ENCODE measurements around the gene OSER1.
"Not testable (repeated sequence)": the region's sequence is repeated elsewhere in the genome, so short reads cannot be mapped to it uniquely, and the experiment has no call there.

OSER1 gene

GRCh38 chr20:44199877-44200276 is 10.7 kb downstream of the OSER1 start:
- DNase-seq = no peak

DNA sequence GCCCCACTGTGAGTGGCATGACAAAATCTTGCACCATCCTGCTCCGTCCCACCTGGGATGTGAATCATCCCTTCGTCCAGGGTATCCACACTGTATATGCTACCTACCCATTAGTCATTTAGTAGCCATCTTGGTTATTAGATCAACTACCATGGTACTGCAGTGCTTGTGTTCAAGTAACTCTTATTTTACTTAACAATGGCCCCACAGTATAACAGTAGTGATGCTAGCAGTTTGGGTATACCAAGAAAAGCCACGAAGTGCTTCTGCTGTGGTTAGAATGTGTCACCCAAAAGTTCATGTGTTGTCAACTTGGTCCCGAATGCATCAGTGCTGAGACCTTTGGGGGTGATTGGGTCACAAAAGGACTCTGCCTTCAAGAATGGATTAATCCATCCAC is 11.7 kb downstream of the OSER1 start:
- no peak for DNase-seq

- DNase-seq = no peak
Measured at GRCh38 chr20:44196271-44196670, 14.3 kb downstream of the OSER1 start.

DNA sequence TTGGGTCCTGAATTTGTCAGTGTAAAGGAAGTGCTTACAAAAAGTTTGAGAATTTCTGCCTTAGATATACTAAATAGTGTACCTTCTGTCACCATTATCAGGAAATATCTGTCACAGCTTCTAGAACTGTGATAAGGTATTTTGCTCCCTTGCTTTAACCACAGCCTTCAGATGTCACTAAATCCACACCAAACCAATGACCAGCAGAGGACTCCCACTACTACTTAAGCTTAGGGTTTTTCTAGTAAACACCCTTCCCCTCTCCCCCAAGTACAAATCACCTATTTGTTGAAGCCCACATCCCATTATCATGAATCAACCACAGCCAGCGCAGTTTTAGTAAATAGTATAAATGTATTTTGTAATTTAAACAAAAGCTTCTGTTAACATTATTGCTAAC is 15.0 kb downstream of the OSER1 start:
- DNase-seq = no peak

GRCh38 chr20:44193801-44194200 is 16.8 kb downstream of the OSER1 start:
- no peak for DNase-seq

DNA sequence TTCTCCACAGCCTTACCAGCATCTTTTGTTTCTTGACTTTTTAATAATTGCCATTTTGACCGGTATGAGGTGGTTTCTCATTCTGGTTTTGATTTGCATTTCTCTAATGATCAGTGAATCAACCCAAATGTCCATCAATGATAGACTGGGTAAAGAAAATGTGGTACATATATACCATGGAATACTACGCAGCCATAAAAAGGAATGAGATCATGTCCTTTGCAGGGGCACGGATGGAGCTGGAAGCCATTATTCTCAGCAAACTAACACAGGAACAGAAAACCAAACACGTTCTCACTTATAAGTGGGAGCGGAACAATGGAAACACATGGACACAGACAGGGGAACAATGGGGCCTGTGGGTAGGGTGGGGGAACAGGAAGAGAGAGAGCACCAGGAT is 18.9 kb downstream of the OSER1 start:
- DNase-seq = not testable (repeated sequence)

GRCh38 chr20:44190197-44190852 is 20.2 kb downstream of the OSER1 start:
- peak; percentile 38 to 60 for DNase-seq

DNA sequence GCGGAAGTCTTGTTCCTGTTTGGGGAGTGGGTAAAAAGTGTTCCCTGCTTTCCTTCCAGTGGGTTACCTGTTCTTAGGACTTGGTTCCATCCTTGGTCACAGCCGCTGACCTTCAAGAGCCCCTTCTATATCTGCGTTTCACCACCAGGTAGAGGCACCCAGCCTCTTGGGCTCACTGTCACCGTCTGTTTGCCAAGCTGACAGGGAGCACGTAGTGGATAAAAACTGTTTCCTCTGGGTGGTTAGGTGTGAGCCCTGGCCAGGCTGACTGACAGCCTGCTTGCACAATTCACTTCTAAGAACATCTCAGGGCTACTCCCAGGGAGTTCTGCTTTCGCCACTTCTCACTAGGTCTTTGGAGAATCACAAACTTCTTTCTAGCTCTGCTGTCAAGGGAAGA is 21.8 kb downstream of the OSER1 start:
- DNase-seq = no peak

DNA sequence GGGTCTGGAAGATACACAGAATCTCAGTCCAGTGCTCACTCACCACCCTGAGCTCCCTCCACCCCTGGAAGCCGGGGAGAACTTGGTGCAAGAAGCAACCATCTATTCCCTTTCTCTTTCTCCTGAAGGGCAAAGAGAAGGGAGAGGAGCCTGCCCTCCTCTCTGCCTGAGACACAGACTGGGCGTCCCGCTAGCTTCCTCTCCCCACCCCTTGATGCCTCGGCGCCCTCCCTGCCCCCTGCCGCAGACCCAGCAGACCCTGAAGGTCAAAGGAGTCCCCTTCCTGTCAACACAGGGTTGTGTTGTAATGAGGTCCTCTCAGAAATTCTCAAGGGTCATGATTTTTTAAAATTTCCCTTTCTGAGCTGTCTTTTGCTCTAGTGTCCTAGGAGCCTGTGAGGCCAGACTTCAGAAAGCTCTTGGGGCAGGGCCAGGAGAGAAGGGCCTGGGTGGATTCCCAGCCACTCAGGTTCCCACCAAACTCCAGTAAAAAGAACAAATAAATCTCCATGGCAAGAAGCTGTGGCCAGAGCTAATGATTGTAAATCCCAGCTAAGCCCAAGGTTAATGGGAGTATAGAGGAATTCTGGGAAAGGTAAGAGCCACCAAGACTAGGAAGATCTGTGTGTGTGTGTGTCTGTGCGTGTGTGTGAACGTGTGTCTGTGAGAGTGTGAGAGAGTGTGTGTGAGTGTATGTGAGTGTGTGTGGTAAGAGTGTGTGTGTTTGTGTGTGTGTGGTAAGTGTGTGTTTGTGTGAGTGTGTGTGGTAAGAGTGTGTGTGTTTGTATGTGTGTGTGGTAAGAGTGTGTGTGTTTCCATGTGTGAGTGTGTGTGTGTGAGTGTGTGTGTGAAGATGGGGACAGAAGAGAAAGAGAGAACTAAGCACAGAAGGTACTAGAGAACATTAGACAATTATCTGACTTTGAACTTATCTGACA is 22.5 kb downstream of the OSER1 start:
- no peak for DNase-seq

- no peak for DNase-seq
Measured at GRCh38 chr20:44187054-44187771, 23.4 kb downstream of the OSER1 start, which contains the start of gene JPH2. Gene JPH2, minus strand, starts transcription at chr20:44187188. Its CDS starts 483 bp downstream, at chr20:44186705.

DNA sequence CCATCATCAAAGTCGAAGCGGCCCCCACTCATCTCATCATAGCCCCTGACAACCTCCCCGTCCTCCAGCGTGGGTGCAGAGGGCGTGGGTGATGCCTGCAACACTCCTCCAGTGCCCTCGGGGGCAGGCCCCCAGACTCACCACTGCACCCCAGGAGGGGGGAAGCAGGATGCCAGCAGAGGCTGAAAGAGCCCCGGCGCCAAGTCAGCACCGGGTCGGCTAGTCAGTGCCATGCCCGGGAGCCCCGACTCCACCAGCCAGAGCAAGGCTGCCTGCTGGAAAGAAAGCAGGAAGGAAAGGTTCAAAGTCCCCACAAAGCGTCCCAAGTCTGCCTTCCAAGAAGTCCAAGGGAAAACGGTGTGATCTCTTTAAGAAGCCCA is 23.9 kb downstream of the OSER1 start:
- no peak for DNase-seq

DNA sequence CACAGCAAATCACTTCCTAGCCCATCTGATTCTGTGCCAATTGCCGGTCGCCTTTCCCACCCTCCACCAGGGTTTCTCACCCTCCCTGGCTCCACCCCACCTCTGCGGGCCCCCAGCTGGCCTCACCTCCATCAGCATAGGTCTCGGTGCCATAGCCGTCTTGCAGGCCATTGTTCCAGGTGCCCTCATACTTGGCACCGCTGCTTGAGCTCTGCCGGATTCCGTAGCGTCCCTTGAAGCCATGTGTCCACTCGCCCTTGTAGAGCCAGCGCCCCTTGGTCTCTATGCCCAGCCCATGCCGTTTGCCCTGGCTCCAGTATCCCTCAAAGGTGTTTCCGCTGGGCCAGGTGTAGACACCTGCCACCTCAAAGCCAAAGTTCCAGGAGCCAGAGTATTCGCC is 24.4 kb downstream of the OSER1 start:
- no peak for DNase-seq

- DNase-seq = no peak
Measured at GRCh38 chr20:44185574-44185973, 25.0 kb downstream of the OSER1 start.

GRCh38 chr20:44183282-44183681 is 27.3 kb downstream of the OSER1 start:
- DNase-seq = no peak

DNA sequence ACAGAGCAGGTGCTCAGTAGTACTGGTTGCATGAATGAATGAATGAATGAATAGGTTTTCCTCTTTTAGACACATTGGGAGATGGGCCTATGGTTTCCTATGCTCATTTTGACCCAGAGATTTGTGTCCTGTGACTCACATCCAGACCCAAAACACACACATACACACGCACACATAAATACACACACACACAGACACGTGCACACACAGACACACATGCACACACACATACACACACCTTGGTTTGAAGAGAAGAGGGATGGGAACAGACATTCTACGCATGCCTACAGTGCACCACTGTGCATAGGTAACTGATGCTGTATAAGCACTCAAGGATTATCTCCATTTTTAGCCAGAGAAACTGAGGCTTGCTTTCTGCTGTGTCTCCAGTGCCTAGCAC is 27.7 kb downstream of the OSER1 start:
- no peak for DNase-seq

DNA sequence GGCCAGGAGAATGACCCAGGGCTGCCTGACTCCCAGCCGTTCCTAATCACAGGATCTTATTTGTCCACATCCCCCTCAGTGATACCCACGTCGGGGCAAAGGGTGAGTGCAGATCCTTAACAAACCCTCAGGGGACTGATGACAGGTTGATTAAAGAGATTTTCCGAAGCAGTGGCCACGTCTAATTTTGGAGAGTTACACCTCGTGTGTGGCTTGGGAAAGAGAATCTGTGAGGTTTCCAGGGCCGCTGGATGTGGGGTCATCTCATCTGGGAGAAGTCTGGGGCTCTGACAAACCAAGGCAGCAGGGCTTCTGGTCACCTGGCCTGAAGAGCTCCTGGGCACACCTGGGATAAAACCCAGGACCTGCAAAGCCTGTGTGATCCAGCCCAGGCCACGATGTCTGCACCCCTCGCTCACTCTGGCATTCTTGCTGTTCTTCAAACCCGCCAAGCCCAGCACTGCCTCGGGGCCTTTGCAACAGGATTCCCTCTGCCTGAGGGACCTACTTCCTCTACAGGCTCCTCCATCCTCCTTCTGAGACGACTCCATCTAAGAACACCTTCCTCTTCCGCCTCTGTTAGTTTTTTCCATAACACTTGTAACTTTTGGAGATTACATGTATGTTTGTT is 28.3 kb downstream of the OSER1 start:
- no peak for DNase-seq

GRCh38 chr20:44181611-44182010 is 29.0 kb downstream of the OSER1 start:
- no peak for DNase-seq

- no peak for DNase-seq
Measured at GRCh38 chr20:44180814-44181213, 29.8 kb downstream of the OSER1 start.

- DNase-seq = no peak
Measured at GRCh38 chr20:44176833-44177534, 33.6 kb downstream of the OSER1 start.

GRCh38 chr20:44174996-44175765 is 35.4 kb downstream of the OSER1 start:
- DNase-seq = no peak

- no peak for DNase-seq
Measured at GRCh38 chr20:44173846-44174245, 36.7 kb downstream of the OSER1 start.

- DNase-seq = no peak
Measured at GRCh38 chr20:44173116-44173515, 37.5 kb downstream of the OSER1 start.

All from NCI-H1930 (cell line).